OCI-LY7 (cell line): ENCODE data around the gene TUBB3. TPM values are rescaled to one million over a fixed set of nuclear protein-coding genes. Genes with fewer than 3 reads are reported as not detected.

Source experiments
- BruUV-seq: library from RNA; stranded (reverse); fragments of 400-500 nt; replicated peaks from 2 replicates; lab custom pipeline; 2021; lab: Mats Ljungman, UMichigan
- CTCF ChIA-PET: fragments of 300-600 bp; sonication (Branson Sonifier 250); formaldehyde crosslinking; loops from one replicate; lab custom pipeline; 2022; ENCODE audit warnings: antibody characterized with exemption; ENCODE audit not compliant: unreplicated experiment; lab: Charles Lee
- POLR2A ChIA-PET: fragments of 300-600 bp; sonication (Branson Sonifier 250); formaldehyde crosslinking; loops from one replicate; lab custom pipeline; 2022; ENCODE audit warnings: antibody characterized with exemption; lab: Charles Lee
- DNase-seq: peaks from one replicate; pipeline ENCODE4 v3.0.0-alpha.2; 2015; ENCODE audit warnings: low spot score
- H2AFZ ChIP-seq: fragments of 200-600 bp; sonication (generic), shearing (Covaris generic); 2 replicates; pipeline ENCODE4 v1.6.1; 2014; ENCODE audit warnings: mild to moderate bottlenecking, antibody characterized with exemption, low read length, moderate library complexity
- H3K27ac ChIP-seq: fragments of 200-600 bp; sonication (generic); 2 replicates; pipeline ENCODE4 v1.5.1; 2014; ENCODE audit warnings: mixed run types, low read depth, mild to moderate bottlenecking, moderate library complexity, low read length, inconsistent platforms; ENCODE audit not compliant: poor library complexity, severe bottlenecking
- H3K36me3 ChIP-seq: fragments of 200-600 bp; sonication (generic); 2 replicates; pipeline ENCODE4 v1.6.1; 2014; ENCODE audit warnings: mild to moderate bottlenecking, antibody characterized with exemption, low read length, moderate library complexity, mixed read lengths; ENCODE audit not compliant: insufficient read depth
- H3K4me1 ChIP-seq: fragments of 200-600 bp; sonication (generic); 2 replicates; pipeline ENCODE4 v1.5.1; 2014; ENCODE audit warnings: mild to moderate bottlenecking, low read length; ENCODE audit not compliant: insufficient read depth, poor library complexity, severe bottlenecking
- H3K4me2 ChIP-seq: fragments of 200-600 bp; sonication (generic); 2 replicates; pipeline ENCODE4 v1.6.1; 2014; ENCODE audit warnings: mild to moderate bottlenecking, low read length
- H3K4me3 ChIP-seq: fragments of 200-600 bp; sonication (generic); 2 replicates; pipeline ENCODE4 v1.5.1; 2014; ENCODE audit warnings: mild to moderate bottlenecking, low read depth, low read length; ENCODE audit not compliant: poor library complexity, severe bottlenecking
- H3K79me2 ChIP-seq: fragments of 200-600 bp; sonication (generic); 2 replicates; pipeline ENCODE4 v1.6.1; 2016; ENCODE audit warnings: low read depth, mild to moderate bottlenecking, low read length, moderate library complexity, mixed read lengths; ENCODE audit not compliant: insufficient read depth
- H3K9me2 ChIP-seq: fragments of 200-600 bp; sonication (generic); 2 replicates; pipeline ENCODE4 v1.6.1; 2016; ENCODE audit warnings: mild to moderate bottlenecking, low read length, mixed read lengths; ENCODE audit not compliant: insufficient read depth
- H3K9me3 ChIP-seq: fragments of 200-600 bp; sonication (generic); 2 replicates; pipeline ENCODE4 v1.6.1; 2014; ENCODE audit warnings: mild to moderate bottlenecking, mixed run types, low read length, mixed read lengths
- H4K20me1 ChIP-seq: fragments of 200-600 bp; sonication (generic); 2 replicates; pipeline ENCODE4 v1.6.1; 2014; ENCODE audit warnings: mild to moderate bottlenecking, antibody characterized with exemption, low read length, moderate library complexity, mixed read lengths; ENCODE audit not compliant: insufficient read depth
- EZH2phosphoT487 ChIP-seq: fragments of 200-600 bp; sonication (generic); IDR thresholded peaks from 2 replicates; pipeline ENCODE4 v1.6.1; 2018; ENCODE audit warnings: low read depth, borderline replicate concordance, mild to moderate bottlenecking, mixed run types, antibody characterized with exemption, low read length, moderate library complexity, mixed read lengths
- intact Hi-C: fragments of 100-400 bp; cut with micrococcal nuclease; formaldehyde crosslinking; loops from one replicate; pipeline ENCODE4 v1.10.0; 2022; ENCODE audit not compliant: unreplicated experiment
- total RNA-seq, 2 experiments: library from RNA; depleted of rRNA in 1 of 2; stranded (reverse); fragments of >200 nt in 1 of 2; shearing (Covaris generic) in 1 of 2; gene quantifications; 2 replicates each; pipeline ENCODE4 v1.2.3, GENCODE V29; 2014 to 2022
- TF ChIP-seq, protein P1 (sequence below): fragments of 200-600 bp; sonication (generic); conservative IDR thresholded peaks from 2 replicates; pipeline ENCODE4 v1.5.1; 2014; ENCODE audit warnings: mild to moderate bottlenecking, antibody characterized with exemption, low read length, moderate library complexity, mixed read lengths

Gene TUBB3
- total RNA-seq, 2 experiments from 2014 or later = 63.7 to 192 TPM

DNA sequence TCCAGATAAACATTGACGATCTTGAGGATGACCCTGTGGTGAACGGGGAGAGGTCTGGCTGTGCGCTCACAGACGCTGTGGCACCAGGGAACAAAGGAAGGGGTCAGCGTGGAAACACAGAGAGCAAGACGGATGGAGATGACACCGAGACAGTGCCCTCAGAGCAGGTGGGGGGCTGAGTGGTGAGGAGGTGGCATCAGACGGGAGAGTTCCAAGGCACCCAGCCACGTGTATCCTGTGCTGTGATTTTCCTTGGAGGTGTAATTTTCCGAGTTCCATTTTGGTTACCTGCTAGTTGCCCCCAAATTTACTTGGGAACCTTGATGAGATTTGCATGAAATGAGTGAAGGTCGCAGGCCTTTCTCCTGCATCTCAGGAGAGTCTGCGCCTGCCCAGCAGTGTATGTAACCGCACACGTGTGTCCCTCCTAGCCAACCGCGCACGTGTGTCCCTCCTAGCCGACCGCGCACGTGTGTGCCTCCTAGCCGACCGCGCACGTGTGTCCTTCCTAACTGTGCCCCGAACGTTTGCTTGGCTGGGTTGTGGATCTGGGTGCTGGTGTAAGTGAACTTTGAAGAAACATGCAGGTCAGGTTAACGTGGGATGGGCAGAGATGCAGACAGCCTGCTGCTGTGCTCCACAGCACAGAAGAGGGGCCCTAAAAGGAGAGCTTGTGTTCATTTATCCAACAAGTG, 39.6 kb upstream of the TUBB3 start:
- no peak overlapping the region for H3K4me2 ChIP-seq
- no peak for DNase-seq
- no peaks in the 10 kb centered on the region for H3K9me3 ChIP-seq
- H3K27ac ChIP-seq = no peak overlapping the region
- H3K79me2 ChIP-seq = peaks cover 28% of the 10 kb centered on the region; the same call in 1 of the 2 replicates
- ChIA-PET POLR2A (no interaction called here), CTCF (no interaction called here)
- no peak overlapping the region for H2AFZ ChIP-seq
- no peak overlapping the region for H3K4me3 ChIP-seq
- no peaks in the 10 kb centered on the region for H3K9me2 ChIP-seq
- BruUV-seq = no TSS peak
- no peaks in the 10 kb centered on the region for H4K20me1 ChIP-seq
- no peaks in the 10 kb centered on the region for H3K4me1 ChIP-seq
- intact Hi-C loops = no loop called here
- H3K36me3 ChIP-seq = peaks cover 94% of the 10 kb centered on the region
- no peak for TF ChIP-seq EZH2phosphoT487
- TF ChIP-seq, protein P1, sequence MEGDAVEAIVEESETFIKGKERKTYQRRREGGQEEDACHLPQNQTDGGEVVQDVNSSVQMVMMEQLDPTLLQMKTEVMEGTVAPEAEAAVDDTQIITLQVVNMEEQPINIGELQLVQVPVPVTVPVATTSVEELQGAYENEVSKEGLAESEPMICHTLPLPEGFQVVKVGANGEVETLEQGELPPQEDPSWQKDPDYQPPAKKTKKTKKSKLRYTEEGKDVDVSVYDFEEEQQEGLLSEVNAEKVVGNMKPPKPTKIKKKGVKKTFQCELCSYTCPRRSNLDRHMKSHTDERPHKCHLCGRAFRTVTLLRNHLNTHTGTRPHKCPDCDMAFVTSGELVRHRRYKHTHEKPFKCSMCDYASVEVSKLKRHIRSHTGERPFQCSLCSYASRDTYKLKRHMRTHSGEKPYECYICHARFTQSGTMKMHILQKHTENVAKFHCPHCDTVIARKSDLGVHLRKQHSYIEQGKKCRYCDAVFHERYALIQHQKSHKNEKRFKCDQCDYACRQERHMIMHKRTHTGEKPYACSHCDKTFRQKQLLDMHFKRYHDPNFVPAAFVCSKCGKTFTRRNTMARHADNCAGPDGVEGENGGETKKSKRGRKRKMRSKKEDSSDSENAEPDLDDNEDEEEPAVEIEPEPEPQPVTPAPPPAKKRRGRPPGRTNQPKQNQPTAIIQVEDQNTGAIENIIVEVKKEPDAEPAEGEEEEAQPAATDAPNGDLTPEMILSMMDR = no peak

DNA sequence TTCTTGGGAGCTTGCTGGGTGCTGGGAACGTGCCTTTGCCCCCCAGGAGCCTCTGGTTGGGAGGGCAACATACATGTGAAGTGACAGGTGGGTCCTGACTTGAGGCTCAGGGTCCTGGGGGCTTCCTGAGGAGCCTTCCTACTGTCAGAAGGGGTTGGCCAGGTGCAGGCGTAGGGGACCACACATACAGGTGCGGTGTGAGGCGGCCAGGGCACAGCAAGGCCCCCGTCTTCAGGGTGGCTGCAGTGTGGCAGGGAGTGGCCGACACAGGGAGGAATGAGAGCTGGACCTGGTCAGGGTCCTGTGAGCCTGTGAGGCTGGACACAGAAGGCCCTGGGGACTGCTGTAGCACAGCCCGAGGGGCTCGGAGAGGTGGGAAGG, 39.1 kb upstream of the TUBB3 start:
- no peak overlapping the region for H2AFZ ChIP-seq
- no peak for DNase-seq
- no peak for TF ChIP-seq EZH2phosphoT487
- TF ChIP-seq, protein P1 = no peak
- H3K4me2 ChIP-seq = no peak overlapping the region
- no peaks in the 10 kb centered on the region for H4K20me1 ChIP-seq
- no TSS peak for BruUV-seq
- CTCF ChIA-PET = no interaction called here
- H3K36me3 ChIP-seq = peaks cover 93% of the 10 kb centered on the region
- H3K9me2 ChIP-seq = no peaks in the 10 kb centered on the region
- H3K79me2 ChIP-seq = peaks cover 23% of the 10 kb centered on the region; the same call in 1 of the 2 replicates
- no peak overlapping the region for H3K4me3 ChIP-seq
- intact Hi-C loops = no loop called here
- no peaks in the 10 kb centered on the region for H3K9me3 ChIP-seq
- POLR2A ChIA-PET = no interaction called here
- H3K27ac ChIP-seq = no peak overlapping the region
- no peaks in the 10 kb centered on the region for H3K4me1 ChIP-seq

DNA sequence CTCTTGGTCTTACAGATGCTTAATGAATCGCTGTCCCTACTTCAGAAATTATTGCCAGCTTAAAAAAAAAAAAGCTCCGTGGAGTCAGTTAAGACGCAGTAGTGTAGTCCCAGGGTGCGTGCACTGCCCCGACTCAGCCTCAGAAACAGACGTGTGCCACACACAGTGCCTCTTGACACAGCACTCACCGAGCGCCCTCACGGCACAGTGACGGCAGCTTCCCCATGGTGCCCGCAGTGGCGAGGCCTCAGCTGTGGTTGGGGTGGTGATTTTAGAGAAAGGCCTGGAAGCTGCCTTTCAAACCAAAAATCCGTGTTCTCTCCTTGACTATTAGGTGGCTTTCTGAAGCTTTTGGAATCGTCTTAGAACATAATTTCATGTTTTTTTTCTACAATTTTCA, 35.9 kb upstream of the TUBB3 start:
- Histone ChIP-seq H3K27ac (no peak overlapping the region), H3K36me3 (peaks cover 93% of the 10 kb centered on the region), H3K4me2 (no peak overlapping the region), H3K9me3 (no peaks in the 10 kb centered on the region), H2AFZ (no peak overlapping the region), H3K9me2 (no peaks in the 10 kb centered on the region), H4K20me1 (no peaks in the 10 kb centered on the region), H3K4me1 (no peaks in the 10 kb centered on the region), H3K4me3 (no peak overlapping the region), H3K79me2 (peaks cover 5% of the 10 kb centered on the region; the same call in 1 of the 2 replicates)
- BruUV-seq = TSS peak; percentile 15
- ChIA-PET POLR2A (no interaction called here), CTCF (no interaction called here)
- intact Hi-C loops = no loop called here
- DNase-seq = no peak
- TF ChIP-seq, protein P1 = no peak
- TF ChIP-seq EZH2phosphoT487 = no peak
